Tibial nerve (tissue), 4 donors: ENCODE measurements around the gene SIPA1L3. TPM values are rescaled to one million over a fixed set of nuclear protein-coding genes. Genes with fewer than 3 reads are reported as not detected.

Source experiments
- DNase-seq, 2 donors: peaks; one replicate each; pipeline ENCODE4 v3.0.0-alpha.2; 2019; ENCODE audit warnings: low spot score in 2 of 2
- H3K27ac ChIP-seq, 4 donors: fragments of 200-600 bp; sonication (generic) in 3 of 4; one replicate each; pipeline ENCODE4 v1.5.1; 2017 to 2019; ENCODE audit warnings: mild to moderate bottlenecking in 1 of 4
- H3K27me3 ChIP-seq, 2 donors: fragments of 200-600 bp; sonication (generic) in 1 of 2; one replicate each; pipeline versions ENCODE4 v1.5.1 to v1.6.0; 2017 to 2019
- H3K36me3 ChIP-seq, 3 donors: fragments of 200-600 bp; sonication (generic); one replicate each; pipeline ENCODE4 v1.5.1; 2018 to 2019
- H3K4me1 ChIP-seq, 4 donors: fragments of 200-600 bp; sonication (generic) in 3 of 4; one replicate each; pipeline ENCODE4 v1.5.1; 2017 to 2019
- H3K4me3 ChIP-seq, 4 donors: fragments of 200-600 bp; sonication (generic) in 3 of 4; one replicate each; pipeline ENCODE4 v1.5.1; 2017 to 2019; ENCODE audit warnings: mild to moderate bottlenecking in 1 of 4, moderate library complexity in 1 of 4
- H3K9me3 ChIP-seq, 4 donors: fragments of 200-600 bp; sonication (generic) in 3 of 4; one replicate each; pipeline ENCODE4 v1.5.1; 2017 to 2019
- EP300 ChIP-seq, 2 donors: sonication (generic); formaldehyde crosslinking; IDR thresholded peaks; one replicate each; pipeline ENCODE4 v1.6.1; 2017; ENCODE audit warnings: antibody characterized with exemption in 2 of 2, mild to moderate bottlenecking in 1 of 2
- POLR2A ChIP-seq, 2 donors: fragments of 450-650 bp; IDR thresholded peaks; one replicate each; pipeline ENCODE4 v1.6.1; 2017; ENCODE audit warnings: antibody characterized with exemption in 2 of 2, mild to moderate bottlenecking in 2 of 2, moderate library complexity in 2 of 2
- WGBS, 2 donors: methylation state at CpG; one replicate each; pipeline ENCODE4 v1.1.5; 2018; 5-methylcytosine and 5-hydroxymethylcytosine counted together
- total RNA-seq, 4 donors: library from RNA; depleted of rRNA; stranded (reverse); fragments of >200 nt; gene quantifications; one replicate each; pipeline ENCODE4 v1.1.0, GENCODE V29; 2016
- TF ChIP-seq, protein P1 (sequence below), 5 experiments: fragments of 200-600 bp in 3 of 5; fragments of 450-650 bp in 2 of 5; sonication (generic) in 3 of 5; IDR thresholded peaks; one replicate each; pipeline ENCODE4 v1.5.1; 2016 to 2019; ENCODE audit warnings: antibody characterized with exemption in 5 of 5, mild to moderate bottlenecking in 3 of 5, moderate library complexity in 2 of 5

Gene SIPA1L3
- total RNA-seq, 4 donors from 2014 or later, result 8.3 to 43.9 (median 17.0) TPM

GRCh38 chr19:38047049-38047438 lies 140.0 kb downstream of the SIPA1L3 start:
- H3K27ac ChIP-seq, result peak overlapping the region in 1 of 4 donors; percentile 51
- DNase-seq, result no peak
- no peaks in the 10 kb centered on the region for H3K4me1 ChIP-seq
- H3K4me3 ChIP-seq, result no peak overlapping the region
- TF ChIP-seq EP300 (IDR thresholded peaks at IDR 0.05), result no peak
- TF ChIP-seq, protein P1, sequence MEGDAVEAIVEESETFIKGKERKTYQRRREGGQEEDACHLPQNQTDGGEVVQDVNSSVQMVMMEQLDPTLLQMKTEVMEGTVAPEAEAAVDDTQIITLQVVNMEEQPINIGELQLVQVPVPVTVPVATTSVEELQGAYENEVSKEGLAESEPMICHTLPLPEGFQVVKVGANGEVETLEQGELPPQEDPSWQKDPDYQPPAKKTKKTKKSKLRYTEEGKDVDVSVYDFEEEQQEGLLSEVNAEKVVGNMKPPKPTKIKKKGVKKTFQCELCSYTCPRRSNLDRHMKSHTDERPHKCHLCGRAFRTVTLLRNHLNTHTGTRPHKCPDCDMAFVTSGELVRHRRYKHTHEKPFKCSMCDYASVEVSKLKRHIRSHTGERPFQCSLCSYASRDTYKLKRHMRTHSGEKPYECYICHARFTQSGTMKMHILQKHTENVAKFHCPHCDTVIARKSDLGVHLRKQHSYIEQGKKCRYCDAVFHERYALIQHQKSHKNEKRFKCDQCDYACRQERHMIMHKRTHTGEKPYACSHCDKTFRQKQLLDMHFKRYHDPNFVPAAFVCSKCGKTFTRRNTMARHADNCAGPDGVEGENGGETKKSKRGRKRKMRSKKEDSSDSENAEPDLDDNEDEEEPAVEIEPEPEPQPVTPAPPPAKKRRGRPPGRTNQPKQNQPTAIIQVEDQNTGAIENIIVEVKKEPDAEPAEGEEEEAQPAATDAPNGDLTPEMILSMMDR (IDR thresholded peaks at IDR 0.05), result no peak
- TF ChIP-seq POLR2A (IDR thresholded peaks at IDR 0.05), result no peak
- no peaks in the 10 kb centered on the region for H3K27me3 ChIP-seq
- H3K9me3 ChIP-seq, result peaks cover 0 to 1% (median 0%) of the 10 kb centered on the region in 4 donors
- 89 to 96% methylated on average over 8 of the region's 8 CpGs for WGBS, 2 donors
- H3K36me3 ChIP-seq, result no peaks in the 10 kb centered on the region

GRCh38 chr19:38047641-38048040 lies 140.6 kb downstream of the SIPA1L3 start:
- no peaks in the 10 kb centered on the region for H3K9me3 ChIP-seq
- H3K4me1 ChIP-seq, result no peaks in the 10 kb centered on the region
- TF ChIP-seq EP300 (IDR thresholded peaks at IDR 0.05) (no peak), POLR2A (IDR thresholded peaks at IDR 0.05) (no peak)
- TF ChIP-seq, protein P1 (IDR thresholded peaks at IDR 0.05), result no peak
- no peaks in the 10 kb centered on the region for H3K36me3 ChIP-seq
- no peak overlapping the region for H3K4me3 ChIP-seq
- H3K27me3 ChIP-seq, result no peaks in the 10 kb centered on the region
- no peak for DNase-seq
- peak overlapping the region in 1 of 4 donors; percentile 19 for H3K27ac ChIP-seq
- 65 to 72% methylated on average over 15 of the region's 15 CpGs for WGBS, 2 donors

DNA sequence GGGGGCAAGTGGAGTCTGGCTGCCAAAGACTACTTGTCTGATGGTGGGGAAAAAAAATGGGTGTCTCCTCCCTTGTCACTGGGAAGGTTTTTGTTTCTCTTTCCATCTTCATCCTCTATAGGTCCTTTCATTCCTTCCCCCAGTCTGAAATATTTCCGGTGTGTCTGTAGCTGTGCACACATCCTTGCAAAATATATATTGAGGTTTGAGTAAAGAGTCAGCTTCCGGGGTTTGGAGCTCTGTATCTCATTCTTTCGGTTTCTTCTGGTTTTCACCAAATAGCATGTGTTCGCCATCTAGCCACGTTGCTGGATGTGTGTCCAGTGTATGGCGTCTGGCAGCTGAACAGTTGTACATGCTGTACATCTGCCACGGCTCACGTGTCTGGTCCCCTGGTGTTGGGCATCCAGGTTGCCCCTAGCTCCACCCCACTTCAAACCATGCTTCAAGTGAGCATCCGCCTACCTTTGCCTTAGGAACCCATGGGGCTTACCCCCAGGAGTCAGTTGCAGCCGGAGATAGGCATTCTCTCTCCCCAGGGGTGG lies 142.2 kb downstream of the SIPA1L3 start:
- Histone ChIP-seq H3K27ac (peak overlapping the region in 2 of 4 donors; percentile 43 to 68), H3K4me3 (peak overlapping the region in 1 of 4 donors; percentile 21), H3K27me3 (no peaks in the 10 kb centered on the region), H3K9me3 (no peaks in the 10 kb centered on the region), H3K36me3 (no peaks in the 10 kb centered on the region), H3K4me1 (no peaks in the 10 kb centered on the region)
- TF ChIP-seq, protein P1 (IDR thresholded peaks at IDR 0.05), result no peak
- TF ChIP-seq EP300 (IDR thresholded peaks at IDR 0.05), result no peak
- WGBS, 2 donors, result 69 to 83% methylated on average over 10 of the region's 10 CpGs
- no peak for DNase-seq

- Histone ChIP-seq H3K4me3 (no peak overlapping the region), H3K9me3 (no peaks in the 10 kb centered on the region), H3K27me3 (no peaks in the 10 kb centered on the region), H3K36me3 (no peaks in the 10 kb centered on the region), H3K4me1 (peaks cover 0 to 10% (median 0%) of the 10 kb centered on the region in 4 donors), H3K27ac (no peak overlapping the region)
- TF ChIP-seq EP300 (IDR thresholded peaks at IDR 0.05) (no peak), POLR2A (IDR thresholded peaks at IDR 0.05) (no peak)
- TF ChIP-seq, protein P1 (IDR thresholded peaks at IDR 0.05), result no peak
- no peak for DNase-seq
- 61 to 66% methylated on average over 9 of the region's 9 CpGs for WGBS, 2 donors
These were observed 148.0 kb downstream of the SIPA1L3 start for GRCh38 chr19:38055010-38055409.

DNA sequence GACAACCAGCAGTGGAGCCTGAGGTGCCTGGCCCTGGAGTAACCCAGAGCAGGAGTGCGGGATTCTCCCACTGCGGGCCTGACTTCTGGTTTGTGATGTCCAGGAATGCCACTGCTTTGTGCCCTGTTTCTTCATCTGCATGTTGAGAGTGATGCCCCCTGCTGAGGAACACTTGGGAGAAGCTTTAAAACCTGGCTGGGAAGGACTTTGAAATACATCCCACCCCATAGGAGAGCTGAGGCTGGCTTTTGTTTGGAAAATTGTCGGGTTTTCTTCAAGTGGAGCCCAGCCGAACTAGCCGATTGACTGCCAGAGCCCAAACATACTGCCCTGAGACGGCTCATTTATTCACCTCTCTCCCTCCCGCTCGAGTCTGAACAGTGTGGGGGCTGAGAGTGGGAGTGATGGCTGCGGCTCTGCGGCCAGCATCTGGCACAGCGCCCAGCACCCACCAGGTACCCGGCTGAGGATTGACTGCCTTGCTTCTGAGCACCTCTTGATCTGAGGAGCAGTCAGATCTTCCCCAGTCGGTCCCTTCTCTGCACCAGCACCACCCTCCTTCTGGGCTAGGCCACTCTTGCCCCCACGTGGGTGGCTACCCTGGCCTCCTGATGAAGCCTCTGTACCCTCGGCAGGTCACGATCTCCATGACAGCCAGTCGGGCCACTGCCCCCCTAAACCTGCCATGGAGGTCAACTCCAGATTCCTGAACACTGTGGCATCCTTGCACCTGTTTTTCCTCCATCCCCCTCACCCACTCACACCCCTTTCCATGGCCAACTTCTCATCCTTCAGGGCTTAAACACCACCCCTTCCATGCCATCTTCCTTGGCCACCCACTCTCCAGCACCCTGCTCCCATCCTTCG lies 148.9 kb downstream of the SIPA1L3 start:
- H3K27me3 ChIP-seq, result no peaks in the 10 kb centered on the region
- no peaks in the 10 kb centered on the region for H3K9me3 ChIP-seq
- 56 to 62% methylated on average over 18 of the region's 18 CpGs for WGBS, 2 donors
- no peak overlapping the region for H3K4me3 ChIP-seq
- no peak overlapping the region for H3K27ac ChIP-seq
- H3K4me1 ChIP-seq, result peaks cover 0 to 10% (median 0%) of the 10 kb centered on the region in 4 donors
- DNase-seq, result no peak
- TF ChIP-seq POLR2A (IDR thresholded peaks at IDR 0.05) (no peak), EP300 (IDR thresholded peaks at IDR 0.05) (no peak)
- TF ChIP-seq, protein P1 (IDR thresholded peaks at IDR 0.05), result no peak
- H3K36me3 ChIP-seq, result no peaks in the 10 kb centered on the region
